Cardiac fibroblast (primary cell): ENCODE results near the gene STAG3.
"Not testable (repeated sequence)": the region's sequence is repeated elsewhere in the genome, so short reads cannot be mapped to it uniquely, and the experiment has no call there.

Source experiments
- DNase-seq, 2 donors: peaks; one replicate each; pipeline versions ENCODE4 v3.0.0 to v3.0.0-alpha.2; 2010; ENCODE audit warnings: low read depth in 2 of 2
- H3K4me3 ChIP-seq, 2 donors: replicated peaks in 1 of 2; 1 replicate in 1 of 2; 2 replicates in 1 of 2; pipeline ENCODE4 v1.5.1; 2011; ENCODE audit warnings: low read depth in 2 of 2, low read length in 2 of 2, mild to moderate bottlenecking in 2 of 2, moderate library complexity in 1 of 2
- CTCF ChIP-seq: IDR thresholded peaks from one replicate; pipeline ENCODE4 v1.5.1; 2011; ENCODE audit warnings: low read depth, mild to moderate bottlenecking, low read length, inconsistent platforms

STAG3 gene

GRCh38 chr7:100192969-100193368, 15.3 kb downstream of the STAG3 start:
- TF ChIP-seq CTCF = no peak
- H3K4me3 ChIP-seq = no peak overlapping the region
- no peak for DNase-seq

GRCh38 chr7:100195222-100195621, 17.5 kb downstream of the STAG3 start:
- no peak overlapping the region for H3K4me3 ChIP-seq
- DNase-seq = no peak
- TF ChIP-seq CTCF = no peak

- H3K4me3 ChIP-seq, DNase-seq: not testable (repeated sequence)
Observed at GRCh38 chr7:100195901-100196322, 18.2 kb downstream of the STAG3 start.

- DNase-seq = no peak
- H3K4me3 ChIP-seq = no peak overlapping the region
- TF ChIP-seq CTCF = no peak
Observed at GRCh38 chr7:100198266-100198665, 20.5 kb downstream of the STAG3 start.

- DNase-seq = no peak
- no peak overlapping the region for H3K4me3 ChIP-seq
- TF ChIP-seq CTCF = no peak
Observed at GRCh38 chr7:100200693-100201092, 23.0 kb downstream of the STAG3 start.

GRCh38 chr7:100204454-100204853, 26.7 kb downstream of the STAG3 start:
- DNase-seq = no peak
- H3K4me3 ChIP-seq = no peak overlapping the region
- TF ChIP-seq CTCF = no peak

GRCh38 chr7:100208911-100209408, 31.2 kb downstream of the STAG3 start:
- no peak for TF ChIP-seq CTCF
- DNase-seq = no peak
- no peak overlapping the region for H3K4me3 ChIP-seq
